K562 (cell line): ENCODE data around the gene HPS5. TPM values are rescaled to one million over a fixed set of nuclear protein-coding genes. Genes with fewer than 3 reads are reported as not detected.

Source experiments
- ATAC-seq: fragments of 200-7000 bp; cut with Tn5 transposase; 3 replicates; pipeline ENCODE4 v1.9.1; 2020; ENCODE audit warnings: moderate library complexity
- BruUV-seq: library from RNA; stranded (reverse); fragments of 400-500 nt; replicated peaks from 2 replicates; lab custom pipeline; 2021; lab: Mats Ljungman, UMichigan
- CTCF ChIA-PET: fragments of 300-600 bp; formaldehyde crosslinking; extraction: SDS; loops from one replicate; lab custom pipeline; 2021; ENCODE audit warnings: low intra/inter-chr PET ratio; lab: Yijun Ruan, JAX
- POLR2A ChIA-PET: fragments of 300-600, 350-650 bp; sonication (Branson Sonifier 250); formaldehyde crosslinking; extraction: SDS; loops from one replicate; lab custom pipeline; 2021; ENCODE audit warnings: antibody characterized with exemption, inconsistent platforms; lab: Yijun Ruan, JAX
- DNase-seq, 4 experiments: peaks; one replicate each; pipeline versions ENCODE4 v3.0.0 to v3.0.0-alpha.2; 2011 to 2018; ENCODE audit warnings: low spot score in 3 of 4, mixed read lengths in 3 of 4; ENCODE audit errors: extremely low read depth in 1 of 4
- FAIRE-seq: peaks from 2 replicates; lab custom pipeline; 2011; peaks lifted over from hg19 to GRCh38; lab: Jason Lieb, UNC
- H2AFZ ChIP-seq: 2 replicates; pipeline ENCODE4 v1.6.0; 2011; ENCODE audit warnings: low read depth, low read length, control low read depth, inconsistent platforms
- H3K27ac ChIP-seq: fragments of 200-600 bp; 3 replicates; pipeline ENCODE4 v1.8.0; 2011; ENCODE audit warnings: low read depth, mild to moderate bottlenecking, control low read depth, inconsistent platforms, low read length, moderate library complexity, mixed read lengths; ENCODE audit errors: extremely low read depth
- H3K27me3 ChIP-seq, 2 experiments: fragments of 300-600 bp in 1 of 2; 2 replicates in 1 of 2; 3 replicates in 1 of 2; pipeline versions ENCODE4 v1.6.0 to v1.8.0; 2011; ENCODE audit warnings: inconsistent platforms in 2 of 2, low read length in 2 of 2, mild to moderate bottlenecking in 1 of 2, mixed read lengths in 1 of 2, moderate library complexity in 1 of 2; ENCODE audit not compliant: control insufficient read depth in 2 of 2, insufficient read depth in 2 of 2
- H3K36me3 ChIP-seq: fragments of 300-600 bp; 3 replicates; pipeline ENCODE4 v1.8.0; 2011; ENCODE audit warnings: mild to moderate bottlenecking, low read length, inconsistent platforms; ENCODE audit not compliant: control insufficient read depth, insufficient read depth
- H3K4me1 ChIP-seq, 2 experiments: fragments of 200-600 bp in 1 of 2; replicated peaks in 1 of 2; 2 replicates in 1 of 2; 3 replicates in 1 of 2; pipeline versions ENCODE4 v1.5.1 to v1.8.0; 2011; ENCODE audit warnings: inconsistent platforms in 2 of 2, low read length in 2 of 2, mild to moderate bottlenecking in 1 of 2, mixed read lengths in 1 of 2, moderate library complexity in 1 of 2; ENCODE audit not compliant: control insufficient read depth in 2 of 2, insufficient read depth in 2 of 2
- H3K4me2 ChIP-seq: 2 replicates; pipeline ENCODE4 v1.6.1; 2011; ENCODE audit warnings: low read length, control low read depth, inconsistent platforms, mixed read lengths; ENCODE audit not compliant: insufficient read depth
- H3K4me3 ChIP-seq: fragments of 200-600 bp; sonication (generic), shearing (Covaris generic); 2 replicates; pipeline ENCODE4 v1.5.1; 2016; ENCODE audit warnings: control low read depth, inconsistent platforms
- H3K79me2 ChIP-seq: fragments of 200-600 bp; 3 replicates; pipeline ENCODE4 v1.8.0; 2011; ENCODE audit warnings: low read length, inconsistent platforms; ENCODE audit not compliant: control insufficient read depth, insufficient read depth
- H3K9ac ChIP-seq, 2 experiments: 2 replicates each; pipeline versions ENCODE4 v1.6.0 to v1.6.1; 2011; ENCODE audit warnings: low read depth in 2 of 2, low read length in 2 of 2, control low read depth in 1 of 2, inconsistent platforms in 1 of 2, mild to moderate bottlenecking in 1 of 2, mixed read lengths in 1 of 2; ENCODE audit not compliant: insufficient read depth in 1 of 2
- H3K9me1 ChIP-seq: one replicate; pipeline ENCODE4 v1.6.0; 2011; ENCODE audit warnings: inconsistent platforms, mild to moderate bottlenecking, low read length, moderate library complexity; ENCODE audit not compliant: control insufficient read depth, insufficient read depth
- H3K9me3 ChIP-seq: replicated peaks from 2 replicates; pipeline ENCODE4 v1.5.1; 2011; ENCODE audit warnings: low read depth, low read length, inconsistent platforms; ENCODE audit not compliant: control insufficient read depth, insufficient read depth
- H4K20me1 ChIP-seq: replicated peaks from 2 replicates; pipeline ENCODE4 v1.6.1; 2011; ENCODE audit warnings: low read length, inconsistent platforms, mixed read lengths; ENCODE audit not compliant: control insufficient read depth, insufficient read depth
- BMI1 ChIP-seq: fragments of 150-350 bp; IDR thresholded peaks from 2 replicates; pipeline ENCODE4 v1.6.1; 2014; ENCODE audit warnings: low read length
- CEBPZ ChIP-seq: fragments of 150-350 bp; IDR thresholded peaks from 2 replicates; pipeline ENCODE4 v1.6.1; 2014; ENCODE audit warnings: low read depth, mild to moderate bottlenecking, low read length, borderline replicate concordance
- DMBX1 ChIP-seq: fragments of 250-450 bp; sonication (Bioruptor Pico); IDR thresholded peaks from 2 replicates; pipeline ENCODE4 v1.8.0; 2022; ENCODE audit warnings: inconsistent platforms, mild to moderate bottlenecking, moderate library complexity, borderline replicate concordance
- E2F5 ChIP-seq: sonication (generic); formaldehyde crosslinking; IDR thresholded peaks from 2 replicates; pipeline ENCODE4 v1.8.0; 2022; ENCODE audit warnings: mild to moderate bottlenecking, missing genetic modification reagents
- KDM1A ChIP-seq, 2 experiments: fragments of 450-650 bp; IDR thresholded peaks; 2 replicates each; pipeline ENCODE4 v1.6.1; 2016; ENCODE audit warnings: mild to moderate bottlenecking in 2 of 2
- KLF10 ChIP-seq: fragments of 250-450 bp; sonication (Bioruptor Pico); IDR thresholded peaks from 2 replicates; pipeline ENCODE4 v1.6.1; 2021; ENCODE audit warnings: matching md5 sums
- MED1 ChIP-seq: sonication (generic); formaldehyde crosslinking; IDR thresholded peaks from 2 replicates; pipeline ENCODE4 v1.8.1; 2023; ENCODE audit warnings: missing genetic modification reagents, borderline replicate concordance
- POLR2H ChIP-seq: IDR thresholded peaks from 2 replicates; pipeline ENCODE4 v1.6.1; 2016; ENCODE audit warnings: missing genetic modification characterization, low read depth, mild to moderate bottlenecking, control low read depth, missing compliant biosample characterization, moderate library complexity
- RBM34 ChIP-seq: fragments of 200-400 bp; formaldehyde crosslinking; IDR thresholded peaks from 2 replicates; pipeline ENCODE4 v1.6.1; 2018; ENCODE audit warnings: low read length, borderline replicate concordance; ENCODE audit not compliant: insufficient read depth
- TSHZ1 ChIP-seq: fragments of 250-450 bp; sonication (Bioruptor Pico); IDR thresholded peaks from 2 replicates; pipeline ENCODE4 v1.4.0; 2020; ENCODE audit warnings: mild to moderate bottlenecking, moderate library complexity
- ZBED1 ChIP-seq: IDR thresholded peaks from 2 replicates; pipeline ENCODE4 v1.6.1; 2014
- ZNF24 ChIP-seq: fragments of 450-650 bp; IDR thresholded peaks from 2 replicates; pipeline ENCODE4 v1.6.1; 2016
- ZNF445 ChIP-seq: fragments of 250-450 bp; sonication (Bioruptor Pico); IDR thresholded peaks from 2 replicates; pipeline ENCODE4 v1.4.0; 2020; ENCODE audit warnings: low read depth, mild to moderate bottlenecking, moderate library complexity
- ZNF699 ChIP-seq: fragments of 250-450 bp; sonication (Bioruptor Pico); IDR thresholded peaks from 2 replicates; pipeline ENCODE4 v1.8.0; 2021; ENCODE audit warnings: mild to moderate bottlenecking, moderate library complexity; ENCODE audit not compliant: insufficient replicate concordance
- WGBS: fragments of 100-300 bp; shearing (Covaris generic); methylation state at CpG from one replicate; pipeline ENCODE4 v1.1.6; 2016; ENCODE audit warnings: low coverage, mixed read lengths; ENCODE audit not compliant: insufficient coverage; ENCODE audit errors: missing lambda C conversion rate; 5-methylcytosine and 5-hydroxymethylcytosine counted together
- in situ Hi-C: fragments of 300-500 bp; cut with MboI; formaldehyde crosslinking; loops from 4 replicates; pipeline ENCODE4 v1.15.0; 2018; ENCODE audit warnings: inconsistent platforms, mixed read lengths
- intact Hi-C: fragments of 100-400 bp; cut with micrococcal nuclease; formaldehyde crosslinking; loops from 2 replicates; pipeline ENCODE4 v1.14.2; 2022
- polyA plus RNA-seq, 8 experiments: library from polyadenylated mRNA; depleted of rRNA in 4 of 8; stranded (reverse) in 5 of 8; unstranded in 3 of 8; fragments of >200 nt; fragmentation: Nextera tagmentation in 2 of 8; fragmentation: Illumina TruSeq in 1 of 8; extraction: Ambion mirVana in 2 of 8; extraction: Trizol in 1 of 8; gene quantifications; 2 replicates each; pipeline versions ENCODE4 v1.2.1 to v1.2.3, GENCODE V29; 2011 to 2014; ENCODE audit warnings: inconsistent platforms in 1 of 8, missing spikeins in 1 of 8
- total RNA-seq, 7 experiments: library from RNA; depleted of rRNA in 6 of 7; stranded (reverse); fragments of >200 nt in 6 of 7; fragmentation: Illumina TruSeq in 2 of 7; extraction: Trizol in 2 of 7; gene quantifications; 2 replicates each; pipeline versions ENCODE4 v1.2.1 to v1.2.3, GENCODE V29; 2011 to 2021; ENCODE audit warnings: low replicate concordance in 1 of 7

HPS5 gene
- total and polyA plus RNA-seq, 9 of the 15 experiments (the other 6 are each of a cell fraction or from before 2014, with no cell fraction given), result 12.2 to 28.1 (median 16.8) TPM

GRCh38 chr11:18321578-18321968, 367 bp downstream of the HPS5 start:
- no peaks in the 10 kb centered on the region for H4K20me1 ChIP-seq
- H3K4me3 ChIP-seq, result peak overlapping the region; percentile 59
- ChIA-PET CTCF (no interaction called here), POLR2A (interaction anchor here (1.1 to 1.9 kb wide), 7 partner anchors 9 to 206 kb away, joined by 3 to 12 read pairs (median 4); partner anchors contain the start of genes LDHA and TSG101)
- H3K4me1 ChIP-seq, result peaks cover 0 to 23% of the 10 kb centered on the region in 2 experiments; a peak in 3 of 5 replicates
- peak overlapping the region; percentile 91 to 95 for H3K9ac ChIP-seq
- intact Hi-C loops (loop anchor here (1.0 to 5.0 kb wide), 2 partner anchors 75 to 206 kb away; partner anchors contain the start of gene TSG101), in situ Hi-C loops (no loop called here)
- H3K9me3 ChIP-seq, result no peaks in the 10 kb centered on the region
- 0% methylated on average over 4 of the region's 4 CpGs for WGBS
- peak overlapping the region; percentile 96 for H3K4me2 ChIP-seq
- no peaks in the 10 kb centered on the region; a peak in 1 of 5 replicates for H3K27me3 ChIP-seq
- H3K36me3 ChIP-seq, result peaks cover 29% of the 10 kb centered on the region
- peak overlapping the region; percentile 96 for H3K27ac ChIP-seq
- no peaks in the 10 kb centered on the region for H3K9me1 ChIP-seq
- ATAC-seq (peak; percentile 14), FAIRE-seq (no peak), DNase-seq (no peak)
- peaks cover 90% of the 10 kb centered on the region for H3K79me2 ChIP-seq
- TSS peak; percentile 66 for BruUV-seq
- peak overlapping the region; percentile 98 for H2AFZ ChIP-seq
- TF ChIP-seq TSHZ1 (CRISPR knock-in tag) (no peak), ZNF699 (CRISPR knock-in tag) (no peak), KDM1A (IDR thresholded peaks at IDR 0.05) (peak; percentile 4 to 45; a peak in 2 of 4 replicates), ZNF24 (peak; percentile 96), ZBED1 (no peak), KLF10 (CRISPR knock-in tag) (no peak), POLR2H (tag) (no peak), ZNF445 (CRISPR knock-in tag) (no peak), CEBPZ (no peak), MED1 (CRISPR knock-in tag) (no peak), BMI1 (no peak), E2F5 (CRISPR knock-in tag) (no peak), DMBX1 (no peak), RBM34 (no peak)
